ENCODE measurements around the gene SOX6.

GRCh38 chr11:16291729-16292128 is 64.6 kb downstream of the SOX6 start:
- TF ChIP-seq CTCF (optimal IDR thresholded peaks at IDR 0.05 in 1 of 3, IDR thresholded peaks at IDR 0.05 in 1 of 3, conservative IDR thresholded peaks at IDR 0.05 in 1 of 3; ENCODE audit: extremely low read depth in 1 of 3, insufficient read depth in 2 of 3, low read length in 3 of 3) (no peak), EZH2 (IDR thresholded peaks at IDR 0.05; ENCODE audit: low read length) (no peak)

All from keratinocyte (primary cell).